ENCODE results near the gene SMAD7.

DNA sequence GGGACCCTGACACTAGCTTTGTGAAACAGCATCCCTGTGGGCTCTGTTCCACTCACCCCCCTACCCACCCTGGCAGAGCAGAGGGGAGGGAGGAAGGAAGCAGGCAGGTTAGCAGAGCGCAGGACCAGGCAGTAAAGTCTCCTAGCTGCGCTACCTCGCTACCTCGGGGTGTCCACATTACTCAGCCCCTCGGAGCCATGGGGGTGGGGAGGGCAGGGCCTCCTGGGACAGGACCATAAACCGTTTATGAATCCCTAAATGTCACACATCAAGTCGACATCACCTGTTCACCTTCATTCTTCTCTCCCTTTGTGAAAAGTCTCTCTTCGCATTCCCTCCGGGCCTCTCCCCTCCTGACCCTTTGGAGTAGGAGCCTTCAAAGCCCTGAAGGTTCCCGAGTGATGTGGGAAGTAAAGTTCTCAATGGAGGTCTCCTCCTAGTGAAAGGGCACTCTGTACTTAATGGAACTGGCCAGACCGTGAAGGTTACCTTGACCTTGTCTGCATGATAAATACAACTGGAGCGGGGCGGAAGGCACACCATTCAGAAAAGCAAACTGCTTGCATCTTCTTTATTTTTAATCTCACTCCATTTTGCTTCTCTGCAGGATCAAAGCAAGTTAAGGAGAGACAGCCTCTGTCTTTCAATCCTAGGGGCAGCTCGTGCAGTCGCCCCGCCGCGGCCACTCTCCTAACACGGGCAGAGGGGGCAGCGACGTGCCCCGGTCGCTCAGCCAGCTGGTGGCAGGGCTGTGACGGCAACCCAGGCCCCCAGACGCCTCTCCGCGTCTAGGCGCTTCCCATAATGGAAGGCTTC is 23.7 kb upstream of the SMAD7 start:
- TF ChIP-seq, protein P1, sequence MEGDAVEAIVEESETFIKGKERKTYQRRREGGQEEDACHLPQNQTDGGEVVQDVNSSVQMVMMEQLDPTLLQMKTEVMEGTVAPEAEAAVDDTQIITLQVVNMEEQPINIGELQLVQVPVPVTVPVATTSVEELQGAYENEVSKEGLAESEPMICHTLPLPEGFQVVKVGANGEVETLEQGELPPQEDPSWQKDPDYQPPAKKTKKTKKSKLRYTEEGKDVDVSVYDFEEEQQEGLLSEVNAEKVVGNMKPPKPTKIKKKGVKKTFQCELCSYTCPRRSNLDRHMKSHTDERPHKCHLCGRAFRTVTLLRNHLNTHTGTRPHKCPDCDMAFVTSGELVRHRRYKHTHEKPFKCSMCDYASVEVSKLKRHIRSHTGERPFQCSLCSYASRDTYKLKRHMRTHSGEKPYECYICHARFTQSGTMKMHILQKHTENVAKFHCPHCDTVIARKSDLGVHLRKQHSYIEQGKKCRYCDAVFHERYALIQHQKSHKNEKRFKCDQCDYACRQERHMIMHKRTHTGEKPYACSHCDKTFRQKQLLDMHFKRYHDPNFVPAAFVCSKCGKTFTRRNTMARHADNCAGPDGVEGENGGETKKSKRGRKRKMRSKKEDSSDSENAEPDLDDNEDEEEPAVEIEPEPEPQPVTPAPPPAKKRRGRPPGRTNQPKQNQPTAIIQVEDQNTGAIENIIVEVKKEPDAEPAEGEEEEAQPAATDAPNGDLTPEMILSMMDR (conservative IDR thresholded peaks at IDR 0.05 in 1 of 2, IDR thresholded peaks at IDR 0.05 in 1 of 2; ENCODE audit: low read depth in 1 of 2, low read length in 2 of 2) = peak in 1 of 2 donors; percentile 1
- TF ChIP-seq EZH2 (IDR thresholded peaks at IDR 0.05; ENCODE audit: low read length, missing control alignments) = no peak

All from fibroblast of lung (primary cell).